Astrocyte (in vitro differentiated cells and primary cell): ENCODE data around the gene PLEKHG5. TPM values are rescaled to one million over a fixed set of nuclear protein-coding genes. Genes with fewer than 3 reads are reported as not detected.

ENCODE experiments used
- DNase-seq: peaks from one replicate; pipeline ENCODE4 v3.0.0-alpha.2; 2010; ENCODE audit warnings: low read depth
- FAIRE-seq: peaks from 2 replicates; lab custom pipeline; 2011; peaks lifted over from hg19 to GRCh38; lab: Jason Lieb, UNC
- H2AFZ ChIP-seq: 2 replicates; pipeline ENCODE4 v1.6.0; 2012; ENCODE audit warnings: low read depth, low read length, inconsistent platforms
- H3K27ac ChIP-seq: 2 replicates; pipeline ENCODE4 v1.5.1; 2011; ENCODE audit warnings: low read depth, low read length, inconsistent platforms
- H3K27me3 ChIP-seq: 2 replicates; pipeline ENCODE4 v1.6.0; 2011; ENCODE audit warnings: low read length, inconsistent platforms; ENCODE audit not compliant: insufficient read depth
- H3K36me3 ChIP-seq: 2 replicates; pipeline ENCODE4 v1.5.1; 2011; ENCODE audit warnings: low read length, inconsistent platforms; ENCODE audit not compliant: insufficient read depth
- H3K4me1 ChIP-seq: 2 replicates; pipeline ENCODE4 v1.5.1; 2011; ENCODE audit warnings: low read length, inconsistent platforms; ENCODE audit not compliant: insufficient read depth
- H3K4me2 ChIP-seq: 2 replicates; pipeline ENCODE4 v1.6.0; 2012; ENCODE audit warnings: low read length, inconsistent platforms
- H3K4me3 ChIP-seq: 2 replicates; pipeline ENCODE4 v1.5.1; 2011; ENCODE audit warnings: low read depth, mild to moderate bottlenecking, low read length, inconsistent platforms; ENCODE audit not compliant: insufficient read depth
- H3K79me2 ChIP-seq: 2 replicates; pipeline ENCODE4 v1.6.0; 2012; ENCODE audit warnings: mild to moderate bottlenecking, low read length, inconsistent platforms; ENCODE audit not compliant: insufficient read depth
- H3K9ac ChIP-seq: 2 replicates; pipeline ENCODE4 v1.6.0; 2012; ENCODE audit warnings: mild to moderate bottlenecking, low read length, inconsistent platforms
- H3K9me3 ChIP-seq: 2 replicates; pipeline ENCODE4 v1.5.1; 2012; ENCODE audit warnings: low read depth, mild to moderate bottlenecking, low read length, inconsistent platforms; ENCODE audit not compliant: insufficient read depth
- H4K20me1 ChIP-seq: 2 replicates; pipeline ENCODE4 v1.6.0; 2012; ENCODE audit warnings: low read length, inconsistent platforms; ENCODE audit not compliant: insufficient read depth
- H3K27ac Mint-ChIP-seq: one replicate; pipeline ENCODE4 v1.8.0; 2021; ENCODE audit warnings: mild to moderate bottlenecking, mixed read lengths; ENCODE audit not compliant: unreplicated experiment
- H3K27me3 Mint-ChIP-seq: one replicate; pipeline ENCODE4 v1.8.0; 2021; ENCODE audit warnings: low read depth, mixed read lengths; ENCODE audit not compliant: unreplicated experiment
- H3K36me3 Mint-ChIP-seq: one replicate; pipeline ENCODE4 v1.8.0; 2021; ENCODE audit warnings: low read depth, mixed read lengths; ENCODE audit not compliant: unreplicated experiment
- H3K4me1 Mint-ChIP-seq: one replicate; pipeline ENCODE4 v1.8.0; 2021; ENCODE audit warnings: low read depth, mixed read lengths; ENCODE audit not compliant: unreplicated experiment
- H3K4me3 Mint-ChIP-seq: one replicate; pipeline ENCODE4 v1.8.0; 2021; ENCODE audit warnings: mild to moderate bottlenecking, moderate library complexity, mixed read lengths; ENCODE audit not compliant: unreplicated experiment
- H3K9me3 Mint-ChIP-seq: one replicate; pipeline ENCODE4 v1.8.0; 2021; ENCODE audit warnings: mild to moderate bottlenecking, mixed read lengths; ENCODE audit not compliant: unreplicated experiment
- CTCF ChIP-seq: IDR thresholded peaks from 2 replicates; pipeline ENCODE4 v1.5.1; 2011; ENCODE audit warnings: low read depth, mild to moderate bottlenecking, inconsistent platforms, low read length, moderate library complexity; ENCODE audit not compliant: insufficient read depth
- EZH2 ChIP-seq: IDR thresholded peaks from 2 replicates; pipeline ENCODE4 v1.6.1; 2012; ENCODE audit warnings: mild to moderate bottlenecking, low read length, inconsistent platforms; ENCODE audit not compliant: insufficient read depth
- total RNA-seq: library from RNA; stranded (reverse); gene quantifications from 2 replicates; pipeline ENCODE4 v1.2.1, GENCODE V29; 2021

Gene PLEKHG5
- total RNA-seq, 1 donor from 2014 or later: 25.1 TPM

- H3K4me1 ChIP-seq: peaks cover 43% of the 10 kb centered on the region
- Mint-ChIP-seq H3K27ac (no peak overlapping the region), H3K4me1 (peaks cover 8% of the 10 kb centered on the region), H3K36me3 (peaks cover 2% of the 10 kb centered on the region), H3K4me3 (peak overlapping the region; percentile 86), H3K27me3 (no peaks in the 10 kb centered on the region), H3K9me3 (no peaks in the 10 kb centered on the region)
- TF ChIP-seq CTCF (no peak), EZH2 (no peak)
- no peaks in the 10 kb centered on the region for H3K36me3 ChIP-seq
- no peak overlapping the region for H2AFZ ChIP-seq
- H3K79me2 ChIP-seq: peaks cover 59% of the 10 kb centered on the region
- DNase-seq (no peak), FAIRE-seq (no peak)
- peak overlapping the region; percentile 96 for H3K9ac ChIP-seq
- peak overlapping the region; percentile 100 for H3K4me2 ChIP-seq
- H3K4me3 ChIP-seq: peak overlapping the region; percentile 91
- no peak overlapping the region for H3K27ac ChIP-seq
- no peaks in the 10 kb centered on the region for H3K9me3 ChIP-seq
- peaks cover 6% of the 10 kb centered on the region for H4K20me1 ChIP-seq
- no peaks in the 10 kb centered on the region for H3K27me3 ChIP-seq
Observed at GRCh38 chr1:6489383-6489765, 2.1 kb downstream of the PLEKHG5 start.

DNA sequence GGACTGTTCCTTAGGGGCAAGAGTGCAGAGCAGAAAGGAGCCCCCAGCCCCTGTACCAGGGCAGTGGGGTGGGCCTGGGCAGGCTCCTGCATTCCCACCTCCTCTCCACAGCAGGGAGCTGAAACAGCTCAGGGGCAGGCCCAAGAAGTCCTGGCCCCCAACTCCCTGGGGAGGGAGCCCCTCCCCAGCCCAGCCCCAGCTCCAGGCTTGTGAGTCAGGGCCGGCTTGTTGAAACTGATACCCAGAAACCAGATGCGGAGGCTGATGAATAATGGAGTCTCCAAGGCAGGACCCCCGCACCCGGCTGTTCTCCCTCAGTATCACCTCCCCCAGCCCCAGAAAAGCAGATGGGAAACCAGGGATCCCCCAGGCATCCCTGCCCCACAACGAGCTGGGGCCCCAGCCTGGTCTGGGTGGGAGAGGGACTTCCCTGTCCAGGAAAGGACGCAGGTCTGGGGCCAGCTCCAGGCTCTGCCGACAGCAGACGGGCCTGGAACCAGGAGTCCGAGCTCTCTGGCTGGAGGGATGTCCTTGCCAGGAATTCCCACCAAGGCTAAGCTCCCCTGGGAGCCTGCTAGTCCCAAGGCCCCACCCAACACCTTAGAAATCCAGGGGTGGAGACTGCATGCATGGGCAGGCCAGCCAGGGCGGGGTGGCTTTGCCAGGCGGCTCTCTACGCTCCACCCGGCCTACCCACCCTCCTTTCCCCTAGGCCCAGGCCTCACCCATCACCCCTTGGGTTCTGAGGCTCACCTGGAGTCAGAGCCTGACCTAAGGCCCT is 2.7 kb downstream of the PLEKHG5 start:
- H3K4me1 ChIP-seq: peaks cover 43% of the 10 kb centered on the region
- H3K79me2 ChIP-seq: peaks cover 65% of the 10 kb centered on the region
- Mint-ChIP-seq H3K4me1 (peaks cover 8% of the 10 kb centered on the region), H3K36me3 (peaks cover 2% of the 10 kb centered on the region), H3K4me3 (no peak overlapping the region), H3K27ac (no peak overlapping the region), H3K9me3 (no peaks in the 10 kb centered on the region), H3K27me3 (no peaks in the 10 kb centered on the region)
- no peaks in the 10 kb centered on the region for H3K9me3 ChIP-seq
- TF ChIP-seq CTCF (no peak), EZH2 (no peak)
- H3K9ac ChIP-seq: peak overlapping the region; percentile 96
- no peaks in the 10 kb centered on the region for H3K27me3 ChIP-seq
- peak overlapping the region; percentile 100 for H3K4me2 ChIP-seq
- FAIRE-seq (no peak), DNase-seq (no peak)
- peak overlapping the region; percentile 37 for H3K27ac ChIP-seq
- peaks cover 11% of the 10 kb centered on the region for H4K20me1 ChIP-seq
- no peak overlapping the region for H2AFZ ChIP-seq
- H3K4me3 ChIP-seq: no peak overlapping the region
- no peaks in the 10 kb centered on the region for H3K36me3 ChIP-seq
